ENCODE results near the gene RGS17.
"Not testable (repeated sequence)": the region's sequence is repeated elsewhere in the genome, so short reads cannot be mapped to it uniquely, and the experiment has no call there.

RGS17 gene

GRCh38 chr6:152977556-152977955, 153.5 kb downstream of the RGS17 start:
- no peak for TF ChIP-seq CTCF (IDR thresholded peaks at IDR 0.05; ENCODE audit: low read depth, low read length, missing control alignments)
- no peak for DNase-seq (ENCODE audit: extremely low read depth, low read depth)
- H3K4me3 ChIP-seq (replicated peaks; ENCODE audit: low read depth, low read length), result no peak overlapping the region

GRCh38 chr6:152976749-152977148, 154.3 kb downstream of the RGS17 start:
- H3K4me3 ChIP-seq (replicated peaks; ENCODE audit: low read depth, low read length), result no peak overlapping the region
- TF ChIP-seq CTCF (IDR thresholded peaks at IDR 0.05; ENCODE audit: low read depth, low read length, missing control alignments), result no peak
- DNase-seq (ENCODE audit: extremely low read depth, low read depth), result no peak

GRCh38 chr6:152975204-152975915, 155.7 kb downstream of the RGS17 start:
- no peak overlapping the region for H3K4me3 ChIP-seq (replicated peaks; ENCODE audit: low read depth, low read length)
- no peak for TF ChIP-seq CTCF (IDR thresholded peaks at IDR 0.05; ENCODE audit: low read depth, low read length, missing control alignments)
- no peak for DNase-seq (ENCODE audit: extremely low read depth, low read depth)

GRCh38 chr6:152973916-152974315, 157.2 kb downstream of the RGS17 start:
- no peak for TF ChIP-seq CTCF (IDR thresholded peaks at IDR 0.05; ENCODE audit: low read depth, low read length, missing control alignments)
- H3K4me3 ChIP-seq (replicated peaks; ENCODE audit: low read depth, low read length), result no peak overlapping the region
- DNase-seq (ENCODE audit: extremely low read depth, low read depth), result no peak

- DNase-seq (ENCODE audit: extremely low read depth, low read depth), result no peak
- no peak overlapping the region for H3K4me3 ChIP-seq (replicated peaks; ENCODE audit: low read depth, low read length)
- no peak for TF ChIP-seq CTCF (IDR thresholded peaks at IDR 0.05; ENCODE audit: low read depth, low read length, missing control alignments)
Measured at GRCh38 chr6:152969688-152970418, 161.2 kb downstream of the RGS17 start.

GRCh38 chr6:152966168-152966894, 164.8 kb downstream of the RGS17 start:
- not testable (repeated sequence) for DNase-seq (ENCODE audit: extremely low read depth, low read depth)

GRCh38 chr6:152959333-152959732, 171.7 kb downstream of the RGS17 start:
- no peak for DNase-seq (ENCODE audit: extremely low read depth, low read depth)
- TF ChIP-seq CTCF (IDR thresholded peaks at IDR 0.05; ENCODE audit: low read depth, low read length, missing control alignments), result no peak
- no peak overlapping the region for H3K4me3 ChIP-seq (replicated peaks; ENCODE audit: low read depth, low read length)

More at GRCh38 chr6:152966168-152966894, 164.8 kb downstream of the RGS17 start:
- not testable (repeated sequence) for H3K4me3 ChIP-seq (replicated peaks; ENCODE audit: low read depth, low read length)

Data from HFF-Myc (cell line).